Mesenchymal stem cell (in vitro differentiated cells and primary cell): ENCODE measurements around the gene CD8B.

ENCODE experiments used
- DNase-seq: peaks from one replicate; pipeline ENCODE4 v3.0.0-alpha.2; 2013
- H2AFZ ChIP-seq: one replicate; pipeline ENCODE4 v1.6.1; 2013; ENCODE audit warnings: low read depth, mild to moderate bottlenecking, control low read depth, inconsistent platforms, low read length, moderate library complexity
- H2AK5ac ChIP-seq: 2 replicates; pipeline ENCODE4 v1.6.1; 2013; ENCODE audit warnings: low read length, moderate library complexity, mild to moderate bottlenecking, inconsistent platforms; ENCODE audit not compliant: severe bottlenecking
- H2BK120ac ChIP-seq: one replicate; pipeline ENCODE4 v1.6.1; 2013; ENCODE audit warnings: low read depth, mild to moderate bottlenecking, inconsistent platforms, low read length, moderate library complexity
- H2BK12ac ChIP-seq, 2 experiments: one replicate each; pipeline ENCODE4 v1.6.1; 2013; ENCODE audit warnings: inconsistent platforms in 2 of 2, low read length in 2 of 2, mild to moderate bottlenecking in 2 of 2, moderate library complexity in 2 of 2, control low read depth in 1 of 2
- H2BK15ac ChIP-seq: one replicate; pipeline ENCODE4 v1.6.1; 2013; ENCODE audit warnings: mild to moderate bottlenecking, low read depth, inconsistent platforms; ENCODE audit not compliant: poor library complexity, severe bottlenecking
- H2BK5ac ChIP-seq: 2 replicates; pipeline ENCODE4 v1.6.1; 2013; ENCODE audit warnings: low read depth, mild to moderate bottlenecking, low read length, control low read depth, inconsistent platforms; ENCODE audit not compliant: poor library complexity, severe bottlenecking
- H3K14ac ChIP-seq, 2 experiments: one replicate each; pipeline ENCODE4 v1.6.1; 2013; ENCODE audit warnings: inconsistent platforms in 2 of 2, low read length in 2 of 2, control low read depth in 1 of 2, mild to moderate bottlenecking in 1 of 2, moderate library complexity in 1 of 2
- H3K18ac ChIP-seq, 2 experiments: one replicate each; pipeline ENCODE4 v1.6.1; 2013; ENCODE audit warnings: inconsistent platforms in 2 of 2, low read length in 2 of 2, control low read depth in 1 of 2, low read depth in 1 of 2, mild to moderate bottlenecking in 1 of 2
- H3K23ac ChIP-seq, 2 experiments: one replicate each; pipeline ENCODE4 v1.6.1; 2013; ENCODE audit warnings: inconsistent platforms in 2 of 2, low read length in 2 of 2, mild to moderate bottlenecking in 2 of 2, moderate library complexity in 2 of 2, control low read depth in 1 of 2
- H3K27ac ChIP-seq: 2 replicates; pipeline ENCODE4 v1.5.1; 2013; ENCODE audit warnings: mild to moderate bottlenecking, moderate library complexity, low read length, control low read depth, inconsistent platforms; ENCODE audit not compliant: poor library complexity, severe bottlenecking
- H3K27me3 ChIP-seq, 2 experiments: 2 replicates each; pipeline versions ENCODE4 v1.6.1 to v1.7.0; 2013; ENCODE audit warnings: low read length in 2 of 2, mild to moderate bottlenecking in 2 of 2, moderate library complexity in 2 of 2, control low read depth in 1 of 2, inconsistent platforms in 1 of 2; ENCODE audit not compliant: control insufficient read depth in 1 of 2, insufficient read depth in 1 of 2
- H3K36me3 ChIP-seq, 2 experiments: 2 replicates each; pipeline versions ENCODE4 v1.6.1 to v1.7.0; 2013; ENCODE audit warnings: low read length in 2 of 2, control low read depth in 1 of 2, inconsistent platforms in 1 of 2, low read depth in 1 of 2, mild to moderate bottlenecking in 1 of 2; ENCODE audit not compliant: insufficient read depth in 2 of 2, control insufficient read depth in 1 of 2
- H3K4ac ChIP-seq, 2 experiments: one replicate each; pipeline ENCODE4 v1.6.1; 2013; ENCODE audit warnings: inconsistent platforms in 2 of 2, low read length in 2 of 2, mild to moderate bottlenecking in 2 of 2, moderate library complexity in 2 of 2, control low read depth in 1 of 2, low read depth in 1 of 2
- H3K4me1 ChIP-seq: 2 replicates; pipeline ENCODE4 v1.6.1; 2013; ENCODE audit warnings: low read depth, low read length, control low read depth; ENCODE audit not compliant: control insufficient read depth, insufficient read depth
- H3K4me2 ChIP-seq: 2 replicates; pipeline ENCODE4 v1.6.1; 2013; ENCODE audit warnings: low read length, mild to moderate bottlenecking, inconsistent platforms; ENCODE audit not compliant: poor library complexity, severe bottlenecking
- H3K4me3 ChIP-seq, 2 experiments: 2 replicates each; pipeline versions ENCODE4 v1.5.1 to v1.7.0; 2013; ENCODE audit warnings: low read length in 2 of 2, mild to moderate bottlenecking in 2 of 2, control low read depth in 1 of 2, low read depth in 1 of 2; ENCODE audit not compliant: insufficient read depth in 1 of 2
- H3K79me1 ChIP-seq: replicated peaks from 2 replicates; pipeline ENCODE4 v1.6.1; 2013; ENCODE audit warnings: mild to moderate bottlenecking, control low read depth, low read length, inconsistent platforms; ENCODE audit not compliant: poor library complexity, severe bottlenecking
- H3K9ac ChIP-seq: 2 replicates; pipeline ENCODE4 v1.7.0; 2013; ENCODE audit warnings: mild to moderate bottlenecking, low read length, moderate library complexity
- H3K9me3 ChIP-seq: 2 replicates; pipeline ENCODE4 v1.7.0; 2013; ENCODE audit warnings: mild to moderate bottlenecking, low read length; ENCODE audit not compliant: control insufficient read depth
- H4K8ac ChIP-seq: one replicate; pipeline ENCODE4 v1.6.1; 2013; ENCODE audit warnings: inconsistent platforms, mild to moderate bottlenecking, low read length, moderate library complexity
- H4K91ac ChIP-seq: one replicate; pipeline ENCODE4 v1.6.1; 2013; ENCODE audit warnings: mild to moderate bottlenecking, low read length, inconsistent platforms
- WGBS: methylation state at CpG from one replicate; pipeline ENCODE4 v1.1.7; 2013; ENCODE audit warnings: mixed read lengths; 5-methylcytosine and 5-hydroxymethylcytosine counted together

Gene CD8B

GRCh38 chr2:86832334-86833096 lies 29.2 kb downstream of the CD8B start:
- H2BK5ac ChIP-seq = no peak overlapping the region
- H3K9ac ChIP-seq = no peak overlapping the region
- H2BK12ac ChIP-seq = no peak overlapping the region
- WGBS = 86% methylated on average over 7 of the region's 7 CpGs
- no peak overlapping the region for H3K27ac ChIP-seq
- H3K79me1 ChIP-seq = no peaks in the 10 kb centered on the region
- no peaks in the 10 kb centered on the region for H3K4me1 ChIP-seq
- H4K8ac ChIP-seq = no peak overlapping the region
- H3K14ac ChIP-seq = no peak overlapping the region
- no peak overlapping the region for H3K18ac ChIP-seq
- H3K27me3 ChIP-seq = no peaks in the 10 kb centered on the region
- no peak overlapping the region for H2AK5ac ChIP-seq
- no peak overlapping the region for H3K4ac ChIP-seq
- no peak overlapping the region for H2AFZ ChIP-seq
- H3K36me3 ChIP-seq = no peaks in the 10 kb centered on the region
- H4K91ac ChIP-seq = no peak overlapping the region
- no peaks in the 10 kb centered on the region for H3K9me3 ChIP-seq
- no peak for DNase-seq
- H3K4me3 ChIP-seq = no peak overlapping the region
- no peak overlapping the region for H3K4me2 ChIP-seq
- no peak overlapping the region for H3K23ac ChIP-seq
- H2BK120ac ChIP-seq = no peak overlapping the region
- no peak overlapping the region for H2BK15ac ChIP-seq

GRCh38 chr2:86831537-86831936 lies 30.1 kb downstream of the CD8B start:
- no peak overlapping the region for H2BK5ac ChIP-seq
- no peaks in the 10 kb centered on the region for H3K79me1 ChIP-seq
- DNase-seq = no peak
- no peaks in the 10 kb centered on the region for H3K4me1 ChIP-seq
- H3K27ac ChIP-seq = no peak overlapping the region
- H3K9ac ChIP-seq = peak overlapping the region; percentile 40
- H3K9me3 ChIP-seq = no peaks in the 10 kb centered on the region
- no peak overlapping the region for H3K4me3 ChIP-seq
- H2BK12ac ChIP-seq = no peak overlapping the region
- no peak overlapping the region for H4K8ac ChIP-seq
- no peak overlapping the region for H3K14ac ChIP-seq
- 32% methylated on average over 2 of the region's 2 CpGs for WGBS
- H3K23ac ChIP-seq = no peak overlapping the region
- no peak overlapping the region for H2BK15ac ChIP-seq
- no peak overlapping the region for H3K18ac ChIP-seq
- no peak overlapping the region for H2AK5ac ChIP-seq
- no peaks in the 10 kb centered on the region for H3K36me3 ChIP-seq
- H3K4ac ChIP-seq = no peak overlapping the region
- no peak overlapping the region for H4K91ac ChIP-seq
- H3K4me2 ChIP-seq = no peak overlapping the region
- H3K27me3 ChIP-seq = no peaks in the 10 kb centered on the region
- H2BK120ac ChIP-seq = no peak overlapping the region
- H2AFZ ChIP-seq = no peak overlapping the region

DNA sequence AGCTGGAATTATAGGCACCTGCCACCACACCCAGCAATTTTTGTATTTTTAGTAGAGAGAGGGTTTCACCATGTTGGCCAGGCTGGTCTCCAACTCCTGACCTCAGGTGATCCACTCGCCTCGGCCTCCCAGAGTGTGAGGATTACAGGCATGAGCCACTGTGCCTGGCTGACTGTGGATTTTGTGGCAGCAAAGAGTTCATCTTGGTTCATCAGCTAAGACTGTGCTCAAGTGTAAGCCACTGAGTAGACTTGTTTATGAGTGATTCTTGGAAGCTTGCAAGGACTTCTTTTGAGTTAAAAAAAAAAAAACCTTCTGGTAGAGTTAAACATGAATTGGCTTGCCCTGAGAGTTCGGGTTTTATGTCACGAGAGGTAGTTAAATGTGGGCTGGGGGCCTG lies 34.7 kb downstream of the CD8B start:
- no peak for DNase-seq

DNA sequence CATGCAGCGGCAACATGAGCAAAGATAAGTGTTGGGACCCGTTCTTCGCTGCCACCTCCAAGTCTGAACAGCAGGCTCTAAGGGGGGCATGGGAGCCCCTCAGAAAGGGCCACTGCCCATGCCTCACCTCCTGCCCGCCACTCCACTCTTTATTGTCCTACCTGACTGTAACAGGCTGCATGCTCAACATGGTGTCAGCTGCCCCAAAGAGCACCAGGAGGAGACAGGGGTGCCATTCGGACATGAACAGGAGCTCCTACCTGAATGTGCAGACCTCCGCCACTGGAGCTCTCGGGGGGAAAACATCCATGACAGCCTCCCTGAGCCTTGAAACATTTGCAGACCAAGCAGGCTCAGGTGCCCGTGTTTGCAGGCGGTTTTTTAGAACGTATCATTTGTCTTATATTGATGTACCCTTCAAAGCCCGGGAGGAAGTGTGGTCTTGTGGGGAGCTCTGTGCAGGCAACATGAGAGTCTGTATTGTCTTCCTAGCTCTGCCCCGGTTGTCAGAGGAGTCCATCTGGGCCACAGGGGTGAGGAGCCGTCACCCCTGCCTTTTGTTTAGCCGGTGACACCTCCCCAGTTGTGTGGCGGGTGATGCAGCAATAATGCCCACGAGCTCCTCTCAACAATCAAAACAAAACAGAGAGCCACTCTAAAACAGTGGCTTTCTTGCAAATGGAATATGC lies 35.8 kb downstream of the CD8B start:
- Histone ChIP-seq H3K36me3 (no peaks in the 10 kb centered on the region), H3K4me3 (no peak overlapping the region), H2BK5ac (no peak overlapping the region), H2AFZ (no peak overlapping the region), H3K18ac (no peak overlapping the region), H3K4me1 (no peaks in the 10 kb centered on the region), H4K8ac (no peak overlapping the region), H3K79me1 (no peaks in the 10 kb centered on the region), H3K9me3 (peaks cover 17% of the 10 kb centered on the region), H3K9ac (no peak overlapping the region), H2AK5ac (no peak overlapping the region), H3K4me2 (no peak overlapping the region), H2BK15ac (no peak overlapping the region), H3K23ac (no peak overlapping the region), H3K4ac (no peak overlapping the region), H2BK12ac (no peak overlapping the region), H3K27me3 (peaks cover 0 to 17% of the 10 kb centered on the region in 2 experiments), H2BK120ac (no peak overlapping the region), H4K91ac (no peak overlapping the region), H3K27ac (no peak overlapping the region), H3K14ac (no peak overlapping the region)
- no peak for DNase-seq
- WGBS = 81% methylated on average over 14 of the region's 16 CpGs

More for the DNA sequence above, 34.7 kb downstream of the CD8B start:
- no peak overlapping the region for H3K18ac ChIP-seq
- no peak overlapping the region for H3K14ac ChIP-seq
- H3K9ac ChIP-seq = no peak overlapping the region
- no peak overlapping the region for H4K91ac ChIP-seq
- no peak overlapping the region for H3K4ac ChIP-seq
- no peak overlapping the region for H3K27ac ChIP-seq
- peaks cover 14% of the 10 kb centered on the region for H3K9me3 ChIP-seq
- H2AK5ac ChIP-seq = no peak overlapping the region
- WGBS = 91% methylated on average over 4 of the region's 4 CpGs
- no peak overlapping the region for H2BK15ac ChIP-seq
- H2BK120ac ChIP-seq = no peak overlapping the region
- no peaks in the 10 kb centered on the region for H3K79me1 ChIP-seq
- H3K4me3 ChIP-seq = no peak overlapping the region
- peaks cover 0 to 17% of the 10 kb centered on the region in 2 experiments for H3K27me3 ChIP-seq
- no peaks in the 10 kb centered on the region for H3K36me3 ChIP-seq
- H3K4me1 ChIP-seq = no peaks in the 10 kb centered on the region
- H4K8ac ChIP-seq = no peak overlapping the region
- H3K23ac ChIP-seq = no peak overlapping the region
- H2AFZ ChIP-seq = no peak overlapping the region
- H2BK12ac ChIP-seq = no peak overlapping the region
- H3K4me2 ChIP-seq = no peak overlapping the region
- no peak overlapping the region for H2BK5ac ChIP-seq
